NCI-H1105 treated with DMSO at 0.1 percent for 48 hours (cell line): ENCODE measurements around the gene NTN1.
"Not testable (repeated sequence)": the region's sequence is repeated elsewhere in the genome, so short reads cannot be mapped to it uniquely, and the experiment has no call there.

Source experiments
- DNase-seq: peaks from one replicate; lab custom pipeline; 2025; lab: John Stamatoyannopoulos, UW

NTN1 gene

GRCh38 chr17:9123594-9124553 lies 102.6 kb downstream of the NTN1 start:
- DNase-seq = no peak

GRCh38 chr17:9124554-9124935 lies 103.2 kb downstream of the NTN1 start:
- DNase-seq = no peak

GRCh38 chr17:9125722-9126121 lies 104.4 kb downstream of the NTN1 start:
- DNase-seq = no peak

GRCh38 chr17:9127340-9127739 lies 106.0 kb downstream of the NTN1 start:
- DNase-seq = no peak

- no peak for DNase-seq
Measured at GRCh38 chr17:9131371-9131770, 110.1 kb downstream of the NTN1 start.

- DNase-seq = no peak
Measured at GRCh38 chr17:9132291-9132690, 111.0 kb downstream of the NTN1 start.

- DNase-seq = no peak
Measured at GRCh38 chr17:9132944-9133610, 111.8 kb downstream of the NTN1 start.

- DNase-seq = no peak
Measured at GRCh38 chr17:9138161-9138717, 116.9 kb downstream of the NTN1 start.

- DNase-seq = no peak
Measured at GRCh38 chr17:9139695-9140094, 118.4 kb downstream of the NTN1 start.

- DNase-seq = no peak
Measured at GRCh38 chr17:9140550-9141424, 119.5 kb downstream of the NTN1 start.

GRCh38 chr17:9141425-9141753 lies 120.1 kb downstream of the NTN1 start:
- no peak for DNase-seq

- DNase-seq = no peak
Measured at GRCh38 chr17:9142772-9143494, 121.6 kb downstream of the NTN1 start.

- DNase-seq = no peak
Measured at GRCh38 chr17:9144502-9145249, 123.4 kb downstream of the NTN1 start.

- no peak for DNase-seq
Measured at GRCh38 chr17:9146064-9146463, 124.8 kb downstream of the NTN1 start.

GRCh38 chr17:9148905-9149525 lies 127.7 kb downstream of the NTN1 start:
- no peak for DNase-seq

GRCh38 chr17:9150446-9151090 lies 129.3 kb downstream of the NTN1 start:
- no peak for DNase-seq

- peak; percentile 83 for DNase-seq
Measured at GRCh38 chr17:9151091-9151490, 129.8 kb downstream of the NTN1 start.

GRCh38 chr17:9151740-9152139 lies 130.4 kb downstream of the NTN1 start:
- not testable (repeated sequence) for DNase-seq

GRCh38 chr17:9158544-9159452 lies 137.5 kb downstream of the NTN1 start:
- DNase-seq = no peak
